GM18870 (cell line): Measurements from ENCODE around the gene GSK3B.

Experiments used
- ATAC-seq: cut with Tn5 transposase; IDR thresholded peaks from one replicate; pipeline ENCODE4 v1.9.1; 2021; ENCODE audit warnings: moderate library complexity; ENCODE audit not compliant: unreplicated experiment

Gene GSK3B

GRCh38 chr3:120098710-120099109 lies 4.5 kb upstream of the GSK3B start:
- ATAC-seq: no peak

- no peak for ATAC-seq
Observed at GRCh38 chr3:120095979-120096426, 1.8 kb upstream of the GSK3B start.

GRCh38 chr3:120095226-120095978 lies 1.2 kb upstream of the GSK3B start:
- peak; percentile 41 for ATAC-seq

- peak; percentile 74 for ATAC-seq
Observed at GRCh38 chr3:120094776-120095225, 554 bp upstream of the GSK3B start.

GRCh38 chr3:120093119-120093910 lies 932 bp downstream of the GSK3B start:
- ATAC-seq: no peak

GRCh38 chr3:120092474-120092873 lies 1.8 kb downstream of the GSK3B start:
- ATAC-seq: no peak

GRCh38 chr3:120090422-120090821 lies 3.8 kb downstream of the GSK3B start:
- ATAC-seq: no peak

GRCh38 chr3:120089089-120089488 lies 5.2 kb downstream of the GSK3B start:
- ATAC-seq: no peak

GRCh38 chr3:120088622-120089021 lies 5.6 kb downstream of the GSK3B start:
- no peak for ATAC-seq

GRCh38 chr3:120081719-120082118 lies 12.5 kb downstream of the GSK3B start:
- ATAC-seq: no peak

GRCh38 chr3:120080836-120081235 lies 13.4 kb downstream of the GSK3B start:
- ATAC-seq: no peak

GRCh38 chr3:120077731-120078130 lies 16.5 kb downstream of the GSK3B start:
- ATAC-seq: no peak

- ATAC-seq: no peak
Observed at GRCh38 chr3:120072867-120073525, 21.3 kb downstream of the GSK3B start.

- no peak for ATAC-seq
Observed at GRCh38 chr3:120071259-120071658, 23.0 kb downstream of the GSK3B start.

GRCh38 chr3:120070263-120070981 lies 23.8 kb downstream of the GSK3B start:
- no peak for ATAC-seq

GRCh38 chr3:120067083-120067482 lies 27.2 kb downstream of the GSK3B start:
- no peak for ATAC-seq

- ATAC-seq: no peak
Observed at GRCh38 chr3:120066634-120067033, 27.6 kb downstream of the GSK3B start.

- ATAC-seq: no peak
Observed at GRCh38 chr3:120064641-120065040, 29.6 kb downstream of the GSK3B start.

- ATAC-seq: no peak
Observed at GRCh38 chr3:120062474-120062873, 31.8 kb downstream of the GSK3B start.

GRCh38 chr3:120059081-120059864 lies 35.0 kb downstream of the GSK3B start:
- no peak for ATAC-seq
